Measurements from ENCODE around the gene SERPINI1.

Gene SERPINI1

GRCh38 chr3:167852216-167852615, 116.7 kb downstream of the SERPINI1 start:
- DNase-seq: no peak

DNA sequence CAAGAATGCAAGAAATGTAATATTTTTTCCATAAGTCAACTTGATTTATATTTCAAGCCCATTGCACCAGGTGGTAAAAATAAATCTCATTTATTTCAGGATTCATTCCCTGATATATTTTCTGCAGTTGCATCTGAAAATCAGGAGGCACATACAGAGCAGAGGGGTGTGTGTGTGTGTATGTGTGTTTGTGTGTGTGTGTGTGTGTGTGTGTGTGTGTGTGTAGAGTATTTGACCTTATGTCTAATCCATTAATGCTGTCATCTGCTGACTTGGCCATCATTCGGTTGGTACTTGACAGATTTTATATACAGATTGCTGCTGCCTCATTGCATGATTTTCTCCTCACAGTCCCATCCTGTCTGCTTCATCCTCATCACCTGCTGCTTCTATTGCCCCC, 118.5 kb downstream of the SERPINI1 start:
- no peak for DNase-seq

DNA sequence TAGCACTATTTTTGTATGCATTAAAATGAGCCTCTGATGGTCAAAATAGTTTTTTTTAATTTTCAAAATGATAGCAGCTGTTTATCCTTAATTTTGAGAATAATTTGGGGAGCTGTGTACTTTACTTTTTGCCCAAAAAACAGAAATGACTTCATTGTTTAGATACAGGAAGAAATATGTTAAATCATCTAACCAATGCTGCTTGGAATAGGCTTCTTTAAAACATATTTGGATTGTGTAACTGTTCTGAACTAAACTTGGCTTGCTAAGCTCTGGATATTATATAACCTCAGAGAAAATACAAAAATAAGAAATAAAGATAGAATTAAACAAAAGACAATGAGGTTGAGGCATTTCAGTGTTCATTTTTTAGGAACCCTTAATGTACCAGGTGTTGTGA, 119.3 kb downstream of the SERPINI1 start:
- no peak for DNase-seq

DNA sequence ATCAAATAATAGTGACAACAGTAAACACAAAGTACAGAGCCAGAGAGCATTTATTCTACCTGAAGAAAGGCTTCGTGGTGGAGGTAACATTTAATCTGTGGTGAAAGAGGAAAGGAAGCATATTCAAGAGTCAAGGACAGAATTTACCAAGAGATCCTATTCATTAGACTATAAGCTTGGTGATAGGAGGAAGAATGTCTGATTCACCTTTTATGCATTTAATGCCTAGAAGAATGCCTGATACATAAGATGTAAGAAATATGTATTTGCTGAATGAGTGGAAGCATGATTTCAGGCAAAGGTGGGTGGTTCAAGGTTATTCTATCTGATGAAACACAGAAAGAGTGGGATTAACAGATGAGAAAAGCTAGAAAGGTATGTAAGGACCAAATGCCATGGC, 119.8 kb downstream of the SERPINI1 start:
- no peak for DNase-seq

DNA sequence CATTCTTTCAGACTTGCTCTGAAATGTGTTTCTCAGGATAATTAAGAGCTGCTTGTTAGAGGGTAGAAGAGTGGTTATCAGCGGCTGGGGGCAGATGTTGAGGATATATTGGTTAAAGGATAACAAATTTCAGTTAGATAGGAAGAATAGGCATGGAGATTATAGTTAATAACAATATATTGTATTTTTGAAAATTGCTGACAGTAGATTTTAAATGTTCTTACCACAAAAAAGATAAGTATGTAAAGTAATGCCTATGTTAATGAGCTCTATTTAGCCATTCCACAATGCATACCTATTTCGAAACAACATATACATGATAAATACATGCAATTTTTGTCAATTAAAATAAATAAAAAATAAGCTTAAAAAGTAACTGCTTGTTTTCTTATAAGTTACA, 123.3 kb downstream of the SERPINI1 start:
- DNase-seq: no peak

- no peak for DNase-seq
Observed at GRCh38 chr3:167859610-167860009, 124.1 kb downstream of the SERPINI1 start.

- DNase-seq: no peak
Observed at GRCh38 chr3:167861649-167862048, 126.1 kb downstream of the SERPINI1 start.

- no peak for DNase-seq
Observed at GRCh38 chr3:167862104-167862730, 126.7 kb downstream of the SERPINI1 start.

DNA sequence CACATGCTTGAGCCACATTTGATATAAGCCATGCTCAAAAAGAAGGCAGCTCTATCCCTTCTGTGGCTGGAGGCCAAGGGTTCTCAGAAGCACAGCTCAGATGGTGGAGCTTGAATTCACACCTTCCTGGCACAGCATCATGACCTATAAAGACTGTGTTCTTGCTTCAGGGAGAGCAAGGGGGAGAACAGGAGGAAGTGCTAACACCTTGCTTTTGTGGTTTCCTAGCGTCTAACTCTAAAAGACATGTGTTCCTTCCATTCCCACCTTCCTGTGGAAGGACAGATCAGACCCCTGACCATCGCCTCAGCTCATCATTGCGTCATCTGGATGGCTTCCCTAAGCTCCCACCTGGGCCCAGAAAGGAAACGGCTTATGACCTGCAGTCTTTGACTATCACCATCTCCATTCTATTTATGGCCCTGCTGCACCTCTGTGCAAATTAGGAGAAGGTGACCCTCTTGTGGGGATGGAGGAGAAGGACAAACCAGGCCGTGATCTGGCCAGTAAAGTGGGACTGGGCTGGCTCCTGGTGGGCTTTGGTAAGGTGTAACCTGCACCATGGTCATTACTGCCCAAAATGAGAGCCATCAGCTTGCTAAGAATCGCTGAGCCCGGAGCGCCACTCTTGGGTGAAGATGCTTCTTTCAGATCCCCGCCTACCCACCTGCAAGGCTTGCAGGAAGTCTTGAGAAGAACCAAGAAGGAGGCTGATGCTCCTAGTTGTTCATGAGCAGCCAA, 128.5 kb downstream of the SERPINI1 start:
- no peak for DNase-seq

- DNase-seq: no peak
Observed at GRCh38 chr3:167864552-167864874, 129.0 kb downstream of the SERPINI1 start.

GRCh38 chr3:167866331-167866730, 130.8 kb downstream of the SERPINI1 start:
- DNase-seq: no peak

DNA sequence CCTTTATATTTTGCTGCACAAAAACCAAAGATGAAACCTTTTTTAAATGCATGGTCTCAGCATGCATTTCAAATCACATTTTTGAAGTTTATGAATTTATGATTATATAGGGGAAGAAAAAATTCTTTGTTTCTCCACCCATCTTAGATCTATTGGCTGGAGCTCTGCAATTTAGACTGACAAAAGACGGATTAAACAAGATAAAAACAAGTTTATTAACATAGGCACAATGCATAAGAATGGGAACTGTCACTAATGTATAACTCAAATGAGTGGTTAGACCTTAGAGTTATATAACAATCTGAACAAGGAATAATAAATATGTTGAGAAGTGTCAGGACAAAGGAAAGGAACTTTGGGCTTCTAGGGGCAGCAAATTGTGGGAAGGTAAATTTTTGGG, 132.5 kb downstream of the SERPINI1 start:
- no peak for DNase-seq

DNA sequence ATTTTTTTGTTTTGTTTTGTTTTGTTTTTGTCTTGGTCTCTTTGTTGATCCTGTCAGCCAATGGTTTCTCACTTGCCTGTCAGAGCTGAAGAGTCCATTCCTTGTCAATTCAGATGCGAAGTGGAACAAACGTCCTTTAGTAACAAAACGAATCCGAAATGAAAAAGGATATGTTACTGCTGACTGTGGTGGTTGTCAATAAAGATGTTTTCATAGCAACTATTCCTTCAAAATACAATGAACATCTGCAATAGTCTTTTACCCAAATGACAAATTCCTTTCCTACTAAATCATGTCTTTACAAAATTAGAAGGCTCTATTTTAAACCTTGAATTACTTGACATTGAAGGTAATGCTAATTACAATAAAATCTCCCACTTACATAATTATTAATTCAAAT, 134.7 kb downstream of the SERPINI1 start:
- DNase-seq: no peak

DNA sequence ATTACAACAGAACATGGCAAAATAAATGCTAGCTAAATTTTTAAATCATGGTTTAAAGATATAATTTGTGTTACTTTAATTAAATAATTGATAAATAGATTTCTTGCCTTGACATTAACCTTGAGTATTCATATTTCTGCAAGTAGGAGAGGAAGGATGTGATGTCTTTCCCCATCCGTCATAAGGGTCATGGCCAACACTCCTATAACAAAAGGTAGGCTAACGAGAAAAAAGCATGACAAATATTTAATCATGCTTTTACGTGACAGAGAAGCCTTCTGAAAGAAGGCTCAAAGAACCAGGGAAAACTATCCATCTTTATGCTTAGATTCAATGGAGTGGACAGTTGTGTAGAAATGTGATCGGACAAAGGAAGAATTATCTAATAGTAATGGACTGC, 135.2 kb downstream of the SERPINI1 start:
- DNase-seq: no peak

- DNase-seq: no peak
Observed at GRCh38 chr3:167872032-167872431, 136.5 kb downstream of the SERPINI1 start.

GRCh38 chr3:167872941-167873340, 137.4 kb downstream of the SERPINI1 start:
- DNase-seq: no peak

GRCh38 chr3:167874671-167875372, 139.3 kb downstream of the SERPINI1 start:
- no peak for DNase-seq
